Ectodermal cell (in vitro differentiated cells): ENCODE measurements around the gene SAMD9L.

Source experiments
- H3K27ac ChIP-seq: 2 replicates; pipeline ENCODE4 v1.7.0; 2013; ENCODE audit warnings: mild to moderate bottlenecking, low read depth, low read length; ENCODE audit not compliant: insufficient read depth, poor library complexity, severe bottlenecking
- H3K27me3 ChIP-seq: 2 replicates; pipeline ENCODE4 v1.7.0; 2013; ENCODE audit warnings: mild to moderate bottlenecking, low read length; ENCODE audit not compliant: insufficient read depth, control insufficient read depth, poor library complexity, severe bottlenecking
- H3K36me3 ChIP-seq: one replicate; pipeline ENCODE4 v1.7.0; 2013; ENCODE audit warnings: low read length; ENCODE audit not compliant: control insufficient read depth, insufficient read depth
- H3K4me1 ChIP-seq: one replicate; pipeline ENCODE4 v1.7.0; 2013; ENCODE audit warnings: low read length; ENCODE audit not compliant: control insufficient read depth, insufficient read depth
- H3K4me3 ChIP-seq: 2 replicates; pipeline ENCODE4 v1.7.0; 2013; ENCODE audit warnings: low read depth, low read length, control low read depth; ENCODE audit not compliant: insufficient read depth
- H3K9me3 ChIP-seq: 2 replicates; pipeline ENCODE4 v1.7.0; 2013; ENCODE audit warnings: mild to moderate bottlenecking, low read length, moderate library complexity; ENCODE audit not compliant: control insufficient read depth
- WGBS, 2 experiments: methylation state at CpG; one replicate each; pipeline ENCODE4 v1.1.7; 2013; ENCODE audit warnings: missing lambda C conversion rate in 2 of 2; 5-methylcytosine and 5-hydroxymethylcytosine counted together

The SAMD9L gene

GRCh38 chr7:93120592-93121549 is 27.3 kb downstream of the SAMD9L start:
- Histone ChIP-seq H3K27me3 (no peaks in the 10 kb centered on the region), H3K36me3 (no peaks in the 10 kb centered on the region), H3K4me1 (no peaks in the 10 kb centered on the region), H3K9me3 (no peaks in the 10 kb centered on the region), H3K27ac (no peak overlapping the region), H3K4me3 (no peak overlapping the region)
- 91 to 93% methylated on average over 11 to 12 of the region's 12 CpGs for WGBS, 2 experiments

- WGBS, 2 experiments = 84 to 87% methylated on average over 4 of the region's 4 CpGs
- no peaks in the 10 kb centered on the region for H3K9me3 ChIP-seq
- H3K27ac ChIP-seq = no peak overlapping the region
Observed at GRCh38 chr7:93119191-93119905, 28.8 kb downstream of the SAMD9L start.

GRCh38 chr7:93117852-93118530 is 30.2 kb downstream of the SAMD9L start, which contains the start of gene SAMD9:
TSS of gene SAMD9 (minus strand) at chr7:93117979. CDS start at chr7:93106097, 11,882 bp downstream.
- H3K4me1 ChIP-seq = no peaks in the 10 kb centered on the region
- no peaks in the 10 kb centered on the region for H3K27me3 ChIP-seq
- H3K9me3 ChIP-seq = no peaks in the 10 kb centered on the region
- no peak within 1 kb of the TSS for H3K4me3 ChIP-seq
- WGBS, 2 experiments = 81 to 90% methylated on average over 4 of the region's 4 CpGs
- H3K36me3 ChIP-seq = no peaks in the 10 kb centered on the region
- no peak within 1 kb of the TSS for H3K27ac ChIP-seq

More at GRCh38 chr7:93119191-93119905, 28.8 kb downstream of the SAMD9L start:
- no peak overlapping the region for H3K4me3 ChIP-seq
- no peaks in the 10 kb centered on the region for H3K4me1 ChIP-seq
- no peaks in the 10 kb centered on the region for H3K36me3 ChIP-seq
- H3K27me3 ChIP-seq = no peaks in the 10 kb centered on the region

- Histone ChIP-seq H3K27me3 (no peaks in the 10 kb centered on the region), H3K4me3 (no peak overlapping the region), H3K36me3 (no peaks in the 10 kb centered on the region), H3K27ac (no peak overlapping the region), H3K9me3 (no peaks in the 10 kb centered on the region), H3K4me1 (no peaks in the 10 kb centered on the region)
- WGBS, 2 experiments = 70 to 100% methylated on average over 1 of the region's 1 CpG
Observed at GRCh38 chr7:93117327-93117726, 30.9 kb downstream of the SAMD9L start.

DNA sequence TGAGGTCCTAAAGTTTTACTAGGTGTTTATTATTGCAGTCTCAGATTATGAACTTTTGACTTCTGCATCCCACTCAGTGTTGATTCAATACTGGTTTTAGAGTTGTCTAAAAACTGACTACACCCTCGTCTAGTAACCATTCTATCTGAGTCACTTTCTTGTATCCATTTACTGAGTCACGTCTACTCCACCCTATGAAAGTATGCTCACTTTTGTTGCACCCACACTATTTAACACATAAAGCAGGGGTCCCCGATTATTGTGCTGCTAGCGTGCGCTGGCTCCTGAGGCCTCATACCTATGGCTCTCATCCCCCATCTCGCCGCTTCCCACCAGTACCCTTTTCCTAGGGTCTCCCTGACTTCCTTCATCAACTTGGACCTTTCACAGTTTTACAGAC is 32.4 kb downstream of the SAMD9L start:
- H3K36me3 ChIP-seq = no peaks in the 10 kb centered on the region
- H3K4me1 ChIP-seq = no peaks in the 10 kb centered on the region
- no peak overlapping the region for H3K27ac ChIP-seq
- no peaks in the 10 kb centered on the region for H3K9me3 ChIP-seq
- 87% methylated on average over 7 of the region's 7 CpGs for WGBS, 2 experiments
- no peaks in the 10 kb centered on the region for H3K27me3 ChIP-seq
- no peak overlapping the region for H3K4me3 ChIP-seq

DNA sequence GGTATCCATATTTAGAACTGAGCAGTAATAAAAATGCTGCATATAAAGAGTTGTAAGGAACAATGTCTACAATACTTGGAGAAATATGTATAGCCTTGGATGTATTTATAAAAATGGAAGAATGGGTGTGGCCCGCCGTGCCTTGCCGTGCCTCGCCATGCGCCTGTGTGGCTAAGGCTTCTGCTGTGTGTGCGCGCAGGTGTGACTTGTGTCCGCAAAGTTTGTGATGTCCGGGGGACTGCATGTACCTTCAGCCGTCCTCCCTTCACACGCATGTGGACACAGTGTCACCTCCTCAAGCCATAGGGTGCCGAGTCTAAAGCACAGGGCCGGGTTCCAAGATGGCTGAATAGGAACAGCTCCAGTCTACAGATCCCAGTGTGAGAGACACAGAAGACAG is 40.2 kb downstream of the SAMD9L start:
- Histone ChIP-seq H3K27ac (no peak overlapping the region), H3K9me3 (no peaks in the 10 kb centered on the region), H3K27me3 (no peaks in the 10 kb centered on the region), H3K36me3 (no peaks in the 10 kb centered on the region), H3K4me1 (no peaks in the 10 kb centered on the region), H3K4me3 (no peak overlapping the region)
- 92 to 95% methylated on average over 13 of the region's 13 CpGs for WGBS, 2 experiments

- 89 to 93% methylated on average over 2 of the region's 2 CpGs for WGBS, 2 experiments
- no peaks in the 10 kb centered on the region for H3K4me1 ChIP-seq
- H3K36me3 ChIP-seq = no peaks in the 10 kb centered on the region
- no peak overlapping the region for H3K4me3 ChIP-seq
- no peaks in the 10 kb centered on the region for H3K9me3 ChIP-seq
- no peak overlapping the region for H3K27ac ChIP-seq
- H3K27me3 ChIP-seq = peaks cover 3% of the 10 kb centered on the region
Observed at GRCh38 chr7:93097388-93097787, 50.8 kb downstream of the SAMD9L start.

DNA sequence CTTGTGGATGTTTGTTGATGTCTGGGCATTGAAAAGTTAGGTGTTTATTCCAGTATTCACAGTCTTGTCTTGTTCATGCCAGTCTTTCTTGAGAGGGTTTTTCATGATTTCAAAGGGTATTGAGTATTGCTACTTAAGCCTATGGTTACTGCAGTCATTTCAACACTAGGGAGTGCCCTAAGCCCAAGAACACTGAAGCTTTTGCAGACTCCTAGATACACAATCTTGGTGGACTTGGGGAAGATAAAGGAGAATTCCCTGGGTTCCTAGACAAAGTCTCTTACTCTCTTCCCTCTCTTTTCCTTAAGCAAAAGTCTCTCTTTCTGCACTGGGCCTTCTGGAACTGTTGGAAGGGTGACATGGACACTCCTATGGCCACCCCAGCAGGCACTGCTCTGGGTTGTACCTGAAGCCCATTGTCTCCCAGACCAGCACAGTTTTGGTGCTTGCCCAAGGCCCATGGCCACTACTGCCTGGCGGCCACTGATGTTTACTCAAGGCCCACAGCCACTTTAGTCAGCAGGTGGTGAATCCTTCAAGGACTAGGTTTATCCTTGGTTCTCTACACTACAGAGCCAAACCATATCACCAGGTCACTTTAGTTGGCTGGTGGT is 55.3 kb downstream of the SAMD9L start:
- Histone ChIP-seq H3K27ac (no peak overlapping the region), H3K4me3 (no peak overlapping the region), H3K27me3 (no peaks in the 10 kb centered on the region), H3K9me3 (no peaks in the 10 kb centered on the region), H3K36me3 (no peaks in the 10 kb centered on the region), H3K4me1 (no peaks in the 10 kb centered on the region)
- WGBS, 2 experiments = 86 to 87% methylated on average over 1 of the region's 1 CpG
